Melanocyte of skin (primary cell): ENCODE results near the gene HYPK. TPM values are rescaled to one million over a fixed set of nuclear protein-coding genes. Genes with fewer than 3 reads are reported as not detected.

Source experiments
- small RNA-seq, 2 donors: library from RNA; depleted of rRNA; stranded (forward); fragments of <200 nt; gene quantifications; one replicate each; pipeline ENCODE3, GENCODE V24; 2012
- total RNA-seq, 2 donors: library from RNA; depleted of rRNA; stranded (reverse); fragments of >200 nt; gene quantifications; 2 replicates each; pipeline ENCODE4 v1.2.3, GENCODE V29; 2012

Gene HYPK
- total RNA-seq: 1 to 10 TPM; 3.4 to 6.0 TPM

GRCh38 chr15:43800286-43801141 lies at the start of gene HYPK:
TSS of gene HYPK (plus strand) at chr15:43800599. CDS start at chr15:43800623, 24 bp downstream.

GRCh38 chr15:43776718-43777266 lies 23.6 kb upstream of the HYPK start, which contains the start of gene ELL3:
TSS of gene ELL3 (minus strand) at chr15:43776966. CDS start at chr15:43776901, 65 bp downstream.

GRCh38 chr15:43791993-43792760 lies 8.2 kb upstream of the HYPK start, which contains the start of gene SERF2:
TSS of gene SERF2 (plus strand) at chr15:43792320. CDS start at chr15:43792377, 57 bp downstream.

GRCh38 chr15:43799945-43800285 lies 484 bp upstream of the HYPK start, which contains the start of gene SERINC4:
TSS of gene SERINC4 (minus strand) at chr15:43800220. CDS start at chr15:43799986, 234 bp downstream.

GRCh38 chr15:43824302-43825246 lies 24.2 kb downstream of the HYPK start, which contains the start of gene MFAP1:
TSS of gene MFAP1 (minus strand) at chr15:43824690. CDS start at chr15:43824569, 121 bp downstream.

GRCh38 chr15:43826508-43827341 lies 26.3 kb downstream of the HYPK start, which contains the start of gene WDR76:
TSS of gene WDR76 (plus strand) at chr15:43827002. CDS start at chr15:43827033, 31 bp downstream.

Small RNA genes within 50 kb of the gene (small RNA-seq; reads per million reads assigned to genes)
- gene MIR1282: 0 reads per million in 2 donors

Other genes starting within 250 kb of the HYPK start
- 10 to 100 TPM; 13.0 to 18.2 TPM for gene PPIP5K1, start 210.4 kb upstream of the HYPK start, total RNA-seq
- gene CKMT1B, start 206.6 kb upstream of the HYPK start, total RNA-seq: not detected
- gene STRC, start 181.8 kb upstream of the HYPK start, total RNA-seq: under 1 TPM in 1 of 2 donors, not detected in 1; 0.69 TPM
- gene CATSPER2, start 151.8 kb upstream of the HYPK start, total RNA-seq: 1 to 10 TPM in 1 of 2 donors, under 1 TPM in 1; 0.67 to 1.4 TPM
- not detected for gene CKMT1A, start 106.7 kb upstream of the HYPK start, total RNA-seq
- gene PDIA3, start 54.2 kb upstream of the HYPK start, total RNA-seq: 100 to 1,000 TPM in 1 of 2 donors, 10 to 100 TPM in 1; 81.6 to 126 TPM
- 1 to 10 TPM; 1.7 to 2.0 TPM for gene ELL3, start 23.6 kb upstream of the HYPK start, total RNA-seq
- gene SERF2, start 8.3 kb upstream of the HYPK start, total RNA-seq: 100 to 1,000 TPM; 235 to 259 TPM
- gene SERINC4, start 379 bp upstream of the HYPK start, total RNA-seq: under 1 TPM in 1 of 2 donors, not detected in 1; under 0.01 TPM
- gene MFAP1, start 24.1 kb downstream of the HYPK start, total RNA-seq: 10 to 100 TPM; 16.5 to 26.6 TPM
- gene WDR76, start 26.4 kb downstream of the HYPK start, total RNA-seq: 10 to 100 TPM in 1 of 2 donors, 1 to 10 TPM in 1; 7.9 to 20.6 TPM